ENCODE results near the gene SVOP.

DNA sequence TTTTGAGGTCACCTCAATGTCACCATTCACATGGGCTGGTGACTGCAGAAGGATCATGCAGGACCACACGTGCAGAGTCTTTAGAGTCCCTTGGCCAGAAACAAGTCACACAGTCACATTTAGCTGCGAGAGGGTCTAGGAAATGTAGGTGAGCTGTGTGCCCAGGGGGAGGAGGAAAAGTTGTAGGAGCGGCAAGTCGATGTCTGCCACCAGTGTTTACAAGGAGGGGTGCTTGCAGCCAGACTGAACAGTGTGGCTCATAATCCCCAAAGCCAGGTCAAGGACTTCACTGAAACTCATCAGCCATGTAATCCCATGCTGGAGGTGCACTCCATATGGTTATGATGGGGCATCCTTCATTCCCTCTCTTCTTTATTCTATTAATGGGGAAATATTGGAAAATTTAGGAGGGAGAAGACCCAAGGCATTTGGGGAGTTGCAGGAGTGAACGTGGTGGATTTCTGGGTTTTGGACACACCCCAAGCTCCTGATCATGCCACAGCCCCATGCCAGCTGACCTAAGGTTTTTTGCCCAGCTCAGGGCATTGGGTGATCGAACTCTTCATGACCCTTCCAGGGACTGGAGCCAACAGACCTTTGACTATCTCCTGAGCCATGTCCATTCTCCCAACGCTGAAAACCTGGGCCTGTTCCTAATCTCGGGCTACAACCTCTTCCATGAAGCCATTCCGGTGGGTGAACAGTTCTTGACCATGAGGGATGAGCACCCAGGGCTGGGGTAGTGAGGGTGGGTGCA, 133.8 kb downstream of the SVOP start:
- TF ChIP-seq, protein P1, sequence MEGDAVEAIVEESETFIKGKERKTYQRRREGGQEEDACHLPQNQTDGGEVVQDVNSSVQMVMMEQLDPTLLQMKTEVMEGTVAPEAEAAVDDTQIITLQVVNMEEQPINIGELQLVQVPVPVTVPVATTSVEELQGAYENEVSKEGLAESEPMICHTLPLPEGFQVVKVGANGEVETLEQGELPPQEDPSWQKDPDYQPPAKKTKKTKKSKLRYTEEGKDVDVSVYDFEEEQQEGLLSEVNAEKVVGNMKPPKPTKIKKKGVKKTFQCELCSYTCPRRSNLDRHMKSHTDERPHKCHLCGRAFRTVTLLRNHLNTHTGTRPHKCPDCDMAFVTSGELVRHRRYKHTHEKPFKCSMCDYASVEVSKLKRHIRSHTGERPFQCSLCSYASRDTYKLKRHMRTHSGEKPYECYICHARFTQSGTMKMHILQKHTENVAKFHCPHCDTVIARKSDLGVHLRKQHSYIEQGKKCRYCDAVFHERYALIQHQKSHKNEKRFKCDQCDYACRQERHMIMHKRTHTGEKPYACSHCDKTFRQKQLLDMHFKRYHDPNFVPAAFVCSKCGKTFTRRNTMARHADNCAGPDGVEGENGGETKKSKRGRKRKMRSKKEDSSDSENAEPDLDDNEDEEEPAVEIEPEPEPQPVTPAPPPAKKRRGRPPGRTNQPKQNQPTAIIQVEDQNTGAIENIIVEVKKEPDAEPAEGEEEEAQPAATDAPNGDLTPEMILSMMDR (IDR thresholded peaks at IDR 0.05 in 2 of 3, conservative IDR thresholded peaks at IDR 0.05 in 1 of 3; ENCODE audit: borderline replicate concordance in 1 of 3, insufficient read depth in 1 of 3, low read depth in 2 of 3, low read length in 2 of 3), result no peak
- TF ChIP-seq, protein P2, sequence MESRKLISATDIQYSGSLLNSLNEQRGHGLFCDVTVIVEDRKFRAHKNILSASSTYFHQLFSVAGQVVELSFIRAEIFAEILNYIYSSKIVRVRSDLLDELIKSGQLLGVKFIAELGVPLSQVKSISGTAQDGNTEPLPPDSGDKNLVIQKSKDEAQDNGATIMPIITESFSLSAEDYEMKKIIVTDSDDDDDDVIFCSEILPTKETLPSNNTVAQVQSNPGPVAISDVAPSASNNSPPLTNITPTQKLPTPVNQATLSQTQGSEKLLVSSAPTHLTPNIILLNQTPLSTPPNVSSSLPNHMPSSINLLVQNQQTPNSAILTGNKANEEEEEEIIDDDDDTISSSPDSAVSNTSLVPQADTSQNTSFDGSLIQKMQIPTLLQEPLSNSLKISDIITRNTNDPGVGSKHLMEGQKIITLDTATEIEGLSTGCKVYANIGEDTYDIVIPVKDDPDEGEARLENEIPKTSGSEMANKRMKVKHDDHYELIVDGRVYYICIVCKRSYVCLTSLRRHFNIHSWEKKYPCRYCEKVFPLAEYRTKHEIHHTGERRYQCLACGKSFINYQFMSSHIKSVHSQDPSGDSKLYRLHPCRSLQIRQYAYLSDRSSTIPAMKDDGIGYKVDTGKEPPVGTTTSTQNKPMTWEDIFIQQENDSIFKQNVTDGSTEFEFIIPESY (IDR thresholded peaks at IDR 0.05; ENCODE audit: extremely low read depth, insufficient replicate concordance, low read length), result no peak

Data from HCT116 (cell line).